Measurements from ENCODE around the gene TMEM208. TPM values are rescaled to one million over a fixed set of nuclear protein-coding genes. Genes with fewer than 3 reads are reported as not detected.
A peak's percentile ranks its signal among the peaks of the same experiment; 100 is the strongest.

The TMEM208 gene
- total and polyA plus RNA-seq, 2 of the 13 experiments (the other 11 are each of a cell fraction or from before 2014, with no cell fraction given), result 58.8 to 72.9 TPM

GRCh38 chr16:67247192-67248072 lies 20.5 kb downstream of the TMEM208 start, which contains the start of gene FHOD1 (continued):
- TF ChIP-seq AHDC1 (CRISPR knock-in tag; IDR thresholded peaks at IDR 0.05; ENCODE audit: borderline replicate concordance) (peak; percentile 76), FOXJ3 (CRISPR knock-in tag; IDR thresholded peaks at IDR 0.05; ENCODE audit: borderline replicate concordance) (0 out of 2 replicates have a peak, but pooled peaks have one; percentile 31), ZNF589 (CRISPR knock-in tag; conservative IDR thresholded peaks at IDR 0.05) (peak; percentile 71; the same call in 1 of the 2 replicates), ZNF124 (CRISPR knock-in tag; IDR thresholded peaks at IDR 0.05) (peak; percentile 85; the same call in 1 of the 2 replicates), ZBTB3 (CRISPR knock-in tag; IDR thresholded peaks at IDR 0.05; ENCODE audit: borderline replicate concordance, low read depth) (0 out of 2 replicates have a peak, but pooled peaks have one; percentile 50), NPAS2 (CRISPR knock-in tag; IDR thresholded peaks at IDR 0.05; ENCODE audit: borderline replicate concordance) (no peak), FOXP4 (CRISPR knock-in tag; IDR thresholded peaks at IDR 0.05) (no peak), RFXANK (CRISPR knock-in tag; IDR thresholded peaks at IDR 0.05) (peak; percentile 57; the same call in 1 of the 2 replicates), GATAD1 (CRISPR knock-in tag; IDR thresholded peaks at IDR 0.05) (peak; percentile 78), SMAD3 (CRISPR knock-in tag; IDR thresholded peaks at IDR 0.05) (no peak), IKZF1 (IDR thresholded peaks at IDR 0.05) (no peak), E2F5 (CRISPR knock-in tag; conservative IDR thresholded peaks at IDR 0.05) (peak; percentile 93), ZNF33B (CRISPR knock-in tag; IDR thresholded peaks at IDR 0.05) (no peak; the same call in 1 of the 2 replicates), ARID3A (IDR thresholded peaks at IDR 0.05; ENCODE audit: low read depth, low read length) (no peak), SPEN (CRISPR knock-in tag; IDR thresholded peaks at IDR 0.05; ENCODE audit: low read depth) (0 out of 2 replicates have a peak, but pooled peaks have one; percentile 41), CENPT (CRISPR knock-in tag; IDR thresholded peaks at IDR 0.05; ENCODE audit: low read depth) (0 out of 2 replicates have a peak, but pooled peaks have one; percentile 27), ZNF431 (CRISPR knock-in tag; IDR thresholded peaks at IDR 0.05; ENCODE audit: borderline replicate concordance, low read depth) (no peak), ZNF224 (CRISPR knock-in tag; IDR thresholded peaks at IDR 0.05) (peak; percentile 81; the same call in 1 of the 2 replicates), PHF5A (CRISPR knock-in tag; IDR thresholded peaks at IDR 0.05; ENCODE audit: low read depth, unreplicated experiment) (no peak)

Measured in HepG2 (cell line).